Measurements from ENCODE around the gene DHRSX. TPM values are rescaled to one million over a fixed set of nuclear protein-coding genes. Genes with fewer than 3 reads are reported as not detected.
"Not testable (repeated sequence)": the region's sequence is repeated elsewhere in the genome, so short reads cannot be mapped to it uniquely, and the experiment has no call there.

The DHRSX gene
- total RNA-seq, 4 donors from 2014 or later = 19.6 to 22.4 (median 21.0) TPM

DNA sequence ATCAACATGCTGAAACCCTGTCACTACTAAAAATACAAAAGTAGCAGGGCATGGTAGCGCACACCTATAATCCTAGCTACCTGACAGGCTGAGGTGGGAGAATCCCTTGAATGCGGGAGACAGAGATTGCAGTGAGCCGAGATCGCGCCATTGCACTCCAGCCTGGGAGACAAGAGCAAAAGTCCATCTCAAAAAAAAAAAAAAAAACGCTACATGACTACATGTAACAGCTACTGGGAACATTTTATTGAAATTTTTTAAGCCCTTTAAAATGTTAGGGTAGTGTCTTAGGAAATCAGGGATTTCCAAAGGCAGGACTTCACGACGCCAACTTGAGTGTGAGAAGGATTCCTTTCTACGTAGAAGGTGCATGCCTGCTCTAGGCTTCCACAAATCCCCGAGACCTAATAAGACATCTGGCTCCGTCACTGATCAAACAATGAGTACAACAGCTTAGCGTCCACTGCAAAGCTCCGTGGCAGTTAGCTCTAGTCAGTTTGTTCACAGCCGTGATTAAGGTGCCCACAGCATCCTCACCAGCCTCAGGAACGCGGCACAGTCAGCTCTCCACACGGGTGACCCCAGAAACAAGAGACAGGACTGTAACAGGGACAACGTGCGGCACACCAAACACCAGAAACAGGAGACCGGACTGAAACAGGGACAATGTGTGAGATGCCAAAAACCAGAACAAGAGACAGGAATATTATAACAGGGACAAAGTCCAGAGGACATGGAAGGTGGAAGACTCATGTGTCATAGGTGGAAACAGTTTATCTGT lies 33.7 kb downstream of the DHRSX start:
- Histone ChIP-seq H3K4me1 (peaks cover 0 to 9% (median 5%) of the 10 kb centered on the region in 4 donors), H3K27me3 (no peaks in the 10 kb centered on the region), H3K36me3 (no peaks in the 10 kb centered on the region), H3K27ac (replicated peaks in 1 of 4) (no peak overlapping the region), H3K9me3 (no peaks in the 10 kb centered on the region), H3K4me3 (no peak overlapping the region)
- no peak for DNase-seq (ENCODE audit: extremely low spot score)
- 84% methylated on average over 17 of the region's 20 CpGs for WGBS
- TF ChIP-seq POLR2A (IDR thresholded peaks at IDR 0.05; ENCODE audit: low read depth) (no peak), EP300 (IDR thresholded peaks at IDR 0.05) (no peak), POLR2AphosphoS5 (IDR thresholded peaks at IDR 0.05) (no peak)
- TF ChIP-seq, protein P1, sequence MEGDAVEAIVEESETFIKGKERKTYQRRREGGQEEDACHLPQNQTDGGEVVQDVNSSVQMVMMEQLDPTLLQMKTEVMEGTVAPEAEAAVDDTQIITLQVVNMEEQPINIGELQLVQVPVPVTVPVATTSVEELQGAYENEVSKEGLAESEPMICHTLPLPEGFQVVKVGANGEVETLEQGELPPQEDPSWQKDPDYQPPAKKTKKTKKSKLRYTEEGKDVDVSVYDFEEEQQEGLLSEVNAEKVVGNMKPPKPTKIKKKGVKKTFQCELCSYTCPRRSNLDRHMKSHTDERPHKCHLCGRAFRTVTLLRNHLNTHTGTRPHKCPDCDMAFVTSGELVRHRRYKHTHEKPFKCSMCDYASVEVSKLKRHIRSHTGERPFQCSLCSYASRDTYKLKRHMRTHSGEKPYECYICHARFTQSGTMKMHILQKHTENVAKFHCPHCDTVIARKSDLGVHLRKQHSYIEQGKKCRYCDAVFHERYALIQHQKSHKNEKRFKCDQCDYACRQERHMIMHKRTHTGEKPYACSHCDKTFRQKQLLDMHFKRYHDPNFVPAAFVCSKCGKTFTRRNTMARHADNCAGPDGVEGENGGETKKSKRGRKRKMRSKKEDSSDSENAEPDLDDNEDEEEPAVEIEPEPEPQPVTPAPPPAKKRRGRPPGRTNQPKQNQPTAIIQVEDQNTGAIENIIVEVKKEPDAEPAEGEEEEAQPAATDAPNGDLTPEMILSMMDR (IDR thresholded peaks at IDR 0.05) = no peak
- intact Hi-C loops (cut with DNase I) = no loop called here

DNA sequence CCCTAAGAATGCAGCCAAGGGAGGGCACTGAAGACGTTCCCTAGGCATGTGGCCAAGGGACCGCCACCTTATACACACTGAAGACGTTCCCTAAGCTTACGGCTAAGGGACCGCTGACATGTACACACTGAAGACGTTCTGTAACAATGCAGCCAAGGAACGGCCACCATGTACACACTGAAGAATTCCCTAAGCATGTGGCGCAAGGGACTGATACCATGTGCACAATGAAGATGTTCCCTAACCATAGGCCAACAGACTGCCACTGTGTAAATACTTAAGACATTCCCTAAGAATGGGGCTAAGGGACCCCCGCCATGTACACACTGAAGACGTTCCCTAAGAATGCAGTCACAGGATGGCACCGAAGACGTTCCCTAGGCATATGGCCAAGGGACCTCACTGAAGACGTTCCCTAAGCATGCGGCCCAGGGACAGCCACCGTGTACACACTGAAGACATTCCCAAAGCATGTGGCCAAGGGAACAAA lies 36.1 kb downstream of the DHRSX start:
- intact Hi-C loops (cut with DNase I) = no loop called here

DNA sequence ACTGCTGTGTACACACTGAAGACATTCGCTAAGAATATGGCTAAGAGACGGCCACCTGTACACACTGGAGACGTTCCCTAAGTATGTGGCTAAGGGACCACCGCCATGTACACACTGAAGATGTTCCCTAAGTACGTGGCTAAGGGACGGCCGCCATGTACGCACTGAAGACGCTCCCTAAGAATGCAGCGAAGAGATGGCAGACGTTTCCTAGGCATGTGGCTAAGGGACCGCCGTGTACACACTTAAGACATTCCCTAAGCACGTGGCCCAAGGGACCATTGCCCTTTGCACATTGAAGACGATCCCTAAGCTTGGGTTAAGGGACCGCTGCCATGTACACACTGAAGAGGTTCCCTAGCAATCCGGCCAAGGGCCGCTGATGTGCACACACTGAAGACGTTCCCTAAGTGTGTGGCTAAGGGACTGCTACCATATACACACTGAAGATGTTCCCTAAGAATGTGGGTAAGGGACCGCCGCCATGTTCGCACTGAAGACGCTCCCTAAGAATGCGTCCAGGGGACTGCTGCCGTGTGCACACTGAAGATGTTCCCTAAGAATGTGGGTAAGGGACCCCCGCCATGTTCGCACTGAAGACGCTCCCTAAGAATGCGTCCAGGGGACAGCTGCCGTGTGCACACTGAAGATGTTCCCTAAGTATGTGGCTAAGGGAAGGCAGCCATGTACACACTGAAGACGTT lies 36.7 kb downstream of the DHRSX start:
- TF ChIP-seq POLR2AphosphoS5 (IDR thresholded peaks at IDR 0.05) = no peak
- no peak for TF ChIP-seq EP300 (IDR thresholded peaks at IDR 0.05)
- no peak for TF ChIP-seq POLR2A (IDR thresholded peaks at IDR 0.05; ENCODE audit: low read depth)
- TF ChIP-seq, protein P1 (IDR thresholded peaks at IDR 0.05) = no peak
- Histone ChIP-seq H3K36me3 (no peaks in the 10 kb centered on the region), H3K27me3 (no peaks in the 10 kb centered on the region), H3K27ac (replicated peaks in 1 of 4) (no peak overlapping the region), H3K4me1 (peaks cover 0 to 20% (median 13%) of the 10 kb centered on the region in 4 donors), H3K4me3 (no peak overlapping the region), H3K9me3 (no peaks in the 10 kb centered on the region)
- DNase-seq (ENCODE audit: extremely low spot score) = no peak
- intact Hi-C loops (cut with DNase I) = no loop called here
- WGBS = 81% methylated on average over 25 of the region's 31 CpGs

More for the DNA sequence above, 36.1 kb downstream of the DHRSX start:
- no peaks in the 10 kb centered on the region for H3K9me3 ChIP-seq
- DNase-seq (ENCODE audit: extremely low spot score) = no peak
- H3K4me1 ChIP-seq = peaks cover 0 to 20% (median 13%) of the 10 kb centered on the region in 4 donors
- H3K36me3 ChIP-seq = no peaks in the 10 kb centered on the region
- TF ChIP-seq POLR2AphosphoS5 (IDR thresholded peaks at IDR 0.05) = no peak
- TF ChIP-seq POLR2A (IDR thresholded peaks at IDR 0.05; ENCODE audit: low read depth) = no peak
- no peak for TF ChIP-seq EP300 (IDR thresholded peaks at IDR 0.05)
- TF ChIP-seq, protein P1 (IDR thresholded peaks at IDR 0.05) = no peak
- H3K27ac ChIP-seq (replicated peaks in 1 of 4) = no peak overlapping the region
- H3K27me3 ChIP-seq = no peaks in the 10 kb centered on the region
- H3K4me3 ChIP-seq = no peak overlapping the region
- WGBS = 87% methylated on average over 15 of the region's 15 CpGs

DNA sequence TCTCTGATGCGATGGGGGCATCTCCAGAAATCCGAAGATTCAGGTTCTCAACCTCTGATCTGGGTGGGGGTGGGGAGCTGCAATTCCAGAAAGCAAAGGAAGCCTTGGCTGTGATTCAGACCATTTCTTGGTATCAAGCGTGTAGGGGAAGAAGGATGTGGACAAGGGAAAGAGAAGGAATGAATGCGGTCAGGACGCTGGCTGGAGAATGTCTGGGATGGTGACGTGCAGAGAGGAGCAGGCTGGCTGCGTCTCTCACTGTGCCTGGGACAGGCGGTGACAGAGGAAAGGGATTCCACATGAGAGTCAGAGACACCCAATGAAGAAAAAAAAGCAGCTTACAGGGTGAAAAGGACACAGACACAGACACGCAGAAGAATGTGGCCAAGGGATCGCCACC lies 37.3 kb downstream of the DHRSX start:
- DNase-seq (ENCODE audit: extremely low spot score); H3K27ac ChIP-seq (replicated peaks in 1 of 4); H3K4me3 ChIP-seq; H3K36me3 ChIP-seq; H3K27me3 ChIP-seq; intact Hi-C loops (cut with DNase I); H3K9me3 ChIP-seq: not testable (repeated sequence)
- WGBS = 72% methylated on average over 10 of the region's 10 CpGs
- H3K4me1 ChIP-seq = peaks cover 0 to 20% (median 13%) of the 10 kb centered on the region in 4 donors

DNA sequence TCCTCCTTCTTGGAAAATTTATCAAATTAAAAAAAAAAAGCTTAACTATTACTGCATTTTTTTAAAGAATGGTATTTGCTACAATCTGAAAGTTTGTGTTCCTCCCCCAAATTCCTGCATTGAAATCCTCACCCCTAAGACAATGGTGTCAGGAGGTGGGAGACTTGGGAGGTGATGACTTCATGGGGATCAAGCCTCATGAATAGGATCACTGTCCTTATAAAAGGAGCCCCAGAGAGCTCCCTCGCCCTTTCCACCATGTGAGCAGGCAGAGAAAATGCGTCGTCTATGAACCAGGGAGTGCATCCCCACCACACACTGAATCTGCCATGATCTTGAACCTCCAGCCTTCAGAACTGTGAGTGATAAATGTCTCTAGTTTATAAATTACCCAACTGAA lies 38.0 kb downstream of the DHRSX start:
- TF ChIP-seq EP300 (IDR thresholded peaks at IDR 0.05) (no peak), POLR2AphosphoS5 (IDR thresholded peaks at IDR 0.05) (no peak), POLR2A (IDR thresholded peaks at IDR 0.05; ENCODE audit: low read depth) (no peak)
- TF ChIP-seq, protein P1 (IDR thresholded peaks at IDR 0.05) = no peak
- H3K4me3 ChIP-seq = no peak overlapping the region
- H3K27me3 ChIP-seq = no peaks in the 10 kb centered on the region
- peaks cover 0 to 20% (median 13%) of the 10 kb centered on the region in 4 donors for H3K4me1 ChIP-seq
- H3K36me3 ChIP-seq = no peaks in the 10 kb centered on the region
- no peak overlapping the region for H3K27ac ChIP-seq (replicated peaks in 1 of 4)
- WGBS = 100% methylated on average over 3 of the region's 3 CpGs
- H3K9me3 ChIP-seq = no peaks in the 10 kb centered on the region
- no peak for DNase-seq (ENCODE audit: extremely low spot score)
- intact Hi-C loops (cut with DNase I) = no loop called here

All from esophagus muscularis mucosa (tissue), 4 donors.